NB4 (cell line): ENCODE data around the gene TRIOBP.
A peak's percentile ranks its signal among the peaks of the same experiment; 100 is the strongest.

Experiments
- DNase-seq: peaks from one replicate; pipeline ENCODE4 v3.0.0; 2010; ENCODE audit warnings: low read depth
- H3K4me3 ChIP-seq: one replicate; pipeline ENCODE4 v1.5.1; 2011; ENCODE audit warnings: mild to moderate bottlenecking, low read depth, low read length, moderate library complexity
- MAX ChIP-seq: IDR thresholded peaks from 2 replicates; pipeline ENCODE4 v1.6.1; 2011; ENCODE audit warnings: low read depth, low read length
- MYC ChIP-seq: IDR thresholded peaks from 2 replicates; pipeline ENCODE4 v1.6.1; 2011; ENCODE audit warnings: low read depth, low read length
- POLR2A ChIP-seq: IDR thresholded peaks from 2 replicates; pipeline ENCODE4 v1.6.1; 2011; ENCODE audit warnings: mild to moderate bottlenecking; ENCODE audit not compliant: insufficient read length; ENCODE audit errors: extremely low read depth
- TF ChIP-seq, protein P1 (sequence below): IDR thresholded peaks from one replicate; pipeline ENCODE4 v1.5.1; 2012; ENCODE audit warnings: low read depth, low read length

TRIOBP gene

DNA sequence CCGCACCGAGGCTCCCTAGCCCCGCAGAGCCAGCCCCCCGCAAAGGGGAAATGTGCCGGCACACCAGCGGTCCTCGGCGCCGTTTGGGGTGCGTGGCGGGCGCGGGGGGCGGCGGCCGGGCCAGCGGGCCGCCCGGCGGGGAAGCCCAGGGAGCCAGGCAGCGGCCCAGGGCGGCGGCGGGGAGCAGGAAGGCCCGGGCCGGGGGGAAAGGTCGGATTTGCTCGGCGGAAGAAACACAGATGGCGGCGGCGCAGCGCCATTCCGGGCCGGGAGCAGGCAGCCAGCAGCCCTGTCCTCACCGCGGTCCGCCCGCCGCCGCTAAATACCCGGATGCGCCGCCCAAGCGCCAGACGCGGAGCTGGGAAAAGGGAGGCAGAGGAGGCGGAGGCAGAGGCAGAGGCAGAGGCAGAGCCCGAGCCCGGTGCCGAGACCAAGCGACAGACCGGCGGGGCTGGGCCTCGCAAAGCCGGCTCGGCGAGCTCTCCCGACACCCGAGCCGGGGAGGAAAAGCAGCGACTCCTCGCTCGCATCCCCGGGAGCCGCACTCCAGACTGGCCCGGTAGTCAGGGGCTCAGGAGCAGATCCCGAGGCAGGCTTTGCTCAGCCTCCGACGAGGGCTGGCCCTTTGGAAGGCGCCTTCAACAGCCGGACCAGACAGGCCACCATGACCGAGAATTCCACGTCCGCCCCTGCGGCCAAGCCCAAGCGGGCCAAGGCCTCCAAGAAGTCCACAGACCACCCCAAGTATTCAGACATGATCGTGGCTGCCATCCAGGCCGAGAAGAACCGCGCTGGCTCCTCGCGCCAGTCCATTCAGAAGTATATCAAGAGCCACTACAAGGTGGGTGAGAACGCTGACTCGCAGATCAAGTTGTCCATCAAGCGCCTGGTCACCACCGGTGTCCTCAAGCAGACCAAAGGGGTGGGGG lies 108.3 kb downstream of the TRIOBP start:
- no peak overlapping the region for H3K4me3 ChIP-seq
- TF ChIP-seq MYC = no peak
- TF ChIP-seq POLR2A = no peak
- TF ChIP-seq, protein P1, sequence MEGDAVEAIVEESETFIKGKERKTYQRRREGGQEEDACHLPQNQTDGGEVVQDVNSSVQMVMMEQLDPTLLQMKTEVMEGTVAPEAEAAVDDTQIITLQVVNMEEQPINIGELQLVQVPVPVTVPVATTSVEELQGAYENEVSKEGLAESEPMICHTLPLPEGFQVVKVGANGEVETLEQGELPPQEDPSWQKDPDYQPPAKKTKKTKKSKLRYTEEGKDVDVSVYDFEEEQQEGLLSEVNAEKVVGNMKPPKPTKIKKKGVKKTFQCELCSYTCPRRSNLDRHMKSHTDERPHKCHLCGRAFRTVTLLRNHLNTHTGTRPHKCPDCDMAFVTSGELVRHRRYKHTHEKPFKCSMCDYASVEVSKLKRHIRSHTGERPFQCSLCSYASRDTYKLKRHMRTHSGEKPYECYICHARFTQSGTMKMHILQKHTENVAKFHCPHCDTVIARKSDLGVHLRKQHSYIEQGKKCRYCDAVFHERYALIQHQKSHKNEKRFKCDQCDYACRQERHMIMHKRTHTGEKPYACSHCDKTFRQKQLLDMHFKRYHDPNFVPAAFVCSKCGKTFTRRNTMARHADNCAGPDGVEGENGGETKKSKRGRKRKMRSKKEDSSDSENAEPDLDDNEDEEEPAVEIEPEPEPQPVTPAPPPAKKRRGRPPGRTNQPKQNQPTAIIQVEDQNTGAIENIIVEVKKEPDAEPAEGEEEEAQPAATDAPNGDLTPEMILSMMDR = no peak
- TF ChIP-seq MAX = no peak
- DNase-seq = peak; percentile 78

GRCh38 chr22:37805810-37806277 lies 109.0 kb downstream of the TRIOBP start:
- DNase-seq = no peak
- TF ChIP-seq MAX = no peak
- TF ChIP-seq POLR2A = no peak
- TF ChIP-seq MYC = no peak
- TF ChIP-seq, protein P1 = no peak
- H3K4me3 ChIP-seq = no peak overlapping the region

DNA sequence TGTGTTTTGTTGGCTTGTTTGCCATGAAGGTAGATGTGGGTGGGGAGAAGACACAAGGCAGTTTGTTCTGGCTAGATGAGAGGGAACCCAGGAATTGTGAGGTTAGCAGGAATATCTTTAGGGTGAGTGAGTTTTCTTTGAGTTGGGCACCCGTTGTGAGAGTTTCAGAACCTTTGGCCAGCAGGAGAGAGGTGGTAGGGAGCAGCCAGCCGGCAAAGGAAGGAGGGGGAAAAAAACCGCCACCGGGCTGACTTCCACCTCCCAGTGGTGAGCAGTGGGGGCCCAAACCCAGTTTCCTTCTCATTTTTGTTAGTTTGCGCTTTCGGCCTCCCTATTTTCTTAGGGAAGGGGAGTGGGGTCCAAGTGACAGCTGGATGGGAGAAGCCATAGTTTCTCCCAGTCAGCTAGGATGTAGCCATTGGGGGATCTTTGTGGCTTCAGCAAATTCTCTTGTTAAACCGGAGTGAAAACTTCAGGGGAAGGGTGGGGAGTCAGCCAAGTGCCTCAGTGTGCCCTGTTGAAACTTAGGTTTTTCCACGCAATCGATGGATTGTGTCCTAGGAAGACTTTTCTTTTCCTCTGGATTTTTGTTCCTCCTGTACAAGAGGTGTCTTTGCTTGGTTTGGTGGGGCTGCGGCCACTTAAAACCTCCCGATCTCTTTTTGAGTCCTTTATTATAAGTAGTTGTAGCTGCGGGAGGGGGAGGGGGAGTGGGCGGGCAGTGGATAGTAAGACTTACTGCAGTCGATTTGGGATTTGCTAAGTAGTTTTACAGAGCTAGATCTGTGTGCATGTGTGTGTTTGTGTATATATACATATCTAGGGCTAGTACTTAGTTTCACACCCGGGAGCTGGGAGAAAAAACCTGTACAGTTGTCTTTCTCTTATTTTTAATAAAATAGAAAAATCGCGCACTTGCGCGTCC lies 109.8 kb downstream of the TRIOBP start:
- no peak for TF ChIP-seq POLR2A
- TF ChIP-seq, protein P1 = no peak
- no peak for TF ChIP-seq MAX
- TF ChIP-seq MYC = no peak
- DNase-seq = peak; percentile 41
- peak overlapping the region; percentile 62 for H3K4me3 ChIP-seq

- TF ChIP-seq, protein P1 = no peak
- TF ChIP-seq MAX = peak; percentile 28; the same call in 1 of the 2 replicates
- peak; percentile 62 for TF ChIP-seq POLR2A
- peak; percentile 48; the same call in 1 of the 2 replicates for TF ChIP-seq MYC
- DNase-seq = peak; percentile 97
- H3K4me3 ChIP-seq = peak within 1 kb of the TSS; percentile 85
Observed at GRCh38 chr22:37807410-37808293, 110.8 kb downstream of the TRIOBP start, which contains the start of gene GCAT. TSS of gene GCAT (plus strand) at chr22:37807934. CDS start at chr22:37807968, 34 bp downstream.
